Measurements from ENCODE around the gene SCP2. TPM values are rescaled to one million over a fixed set of nuclear protein-coding genes. Genes with fewer than 3 reads are reported as not detected.

Gene SCP2
- total RNA-seq, 1 experiment from 2014 or later, result 97.5 TPM

- Histone ChIP-seq H3K9me3 (ENCODE audit: low read length) (no peaks in the 10 kb centered on the region), H3K4me2 (ENCODE audit: low read length) (no peak overlapping the region), H3K9ac (ENCODE audit: low read length) (no peak overlapping the region), H2AFZ (ENCODE audit: low read length) (no peak overlapping the region), H3F3A (ENCODE audit: low read length, unreplicated experiment) (no peaks in the 10 kb centered on the region), H4K20me1 (ENCODE audit: low read length) (no peaks in the 10 kb centered on the region), H3K27me3 (ENCODE audit: low read length) (no peaks in the 10 kb centered on the region), H3K27ac (ENCODE audit: low read length) (no peak overlapping the region), H3K9me2 (replicated peaks; ENCODE audit: low read length) (no peaks in the 10 kb centered on the region), H3K36me3 (ENCODE audit: low read depth, low read length) (no peaks in the 10 kb centered on the region), H3K4me3 (ENCODE audit: low read length) (no peak overlapping the region), H3K4me1 (ENCODE audit: insufficient read depth, low read length) (peaks cover 23% of the 10 kb centered on the region), H3K79me2 (ENCODE audit: low read length) (no peaks in the 10 kb centered on the region)
- ATAC-seq, result no peak
- BruUV-seq (replicated peaks), result no TSS peak
- ChIA-PET CTCF (no interaction called here), POLR2A (ENCODE audit: unreplicated experiment) (no interaction called here)
- TF ChIP-seq EZH2 (IDR thresholded peaks at IDR 0.05; ENCODE audit: low read length, unreplicated experiment), result no peak
- no peak for TF ChIP-seq EZH2phosphoT487 (IDR thresholded peaks at IDR 0.05; ENCODE audit: borderline replicate concordance, low read length)
- TF ChIP-seq CTCF (conservative IDR thresholded peaks at IDR 0.05; ENCODE audit: low read depth, low read length), result no peak
- intact Hi-C loops (cut with micrococcal nuclease), result no loop called here
- no peak for DNase-seq
Measured at GRCh38 chr1:53088616-53089300, 161.7 kb downstream of the SCP2 start.

DNA sequence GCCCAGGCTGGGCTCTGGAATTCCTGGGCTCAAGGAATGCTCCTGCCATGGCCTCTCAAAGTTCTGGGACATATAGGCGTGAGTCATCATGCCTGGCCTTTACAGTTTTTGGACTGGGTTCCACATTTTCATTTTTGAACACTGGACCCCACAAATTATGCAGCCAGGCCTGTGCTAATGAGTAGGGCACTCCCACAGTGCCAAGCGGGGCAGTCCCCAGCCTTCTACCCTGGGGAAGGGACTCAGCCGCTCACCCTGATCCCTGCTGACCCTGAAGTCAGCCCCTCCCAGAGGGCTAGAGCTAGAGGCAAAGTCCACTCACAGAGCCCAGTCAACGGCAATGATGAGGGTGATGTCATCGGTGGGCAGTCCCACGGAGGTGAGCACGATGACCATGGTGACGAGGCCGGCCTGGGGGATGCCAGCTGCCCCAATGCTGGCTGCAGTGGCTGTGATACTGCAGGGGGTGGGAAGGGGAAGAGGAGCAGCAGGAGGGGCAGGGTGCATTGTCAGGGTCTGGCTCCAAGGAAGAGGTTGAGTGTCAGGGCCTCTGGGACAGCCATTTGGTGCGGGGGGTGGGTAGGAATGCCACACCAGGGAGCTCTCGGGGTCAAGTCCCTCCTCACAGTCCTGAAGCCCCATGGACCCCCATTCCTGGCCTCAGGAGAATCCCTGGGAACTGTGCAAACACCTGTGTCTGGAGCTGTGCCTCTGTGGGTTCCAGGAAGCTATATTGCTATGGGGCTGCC lies 162.6 kb downstream of the SCP2 start:
- Histone ChIP-seq H3K4me3 (ENCODE audit: low read length) (no peak overlapping the region), H3K79me2 (ENCODE audit: low read length) (no peaks in the 10 kb centered on the region), H3K36me3 (ENCODE audit: low read depth, low read length) (no peaks in the 10 kb centered on the region), H3K27ac (ENCODE audit: low read length) (no peak overlapping the region), H3K9me2 (replicated peaks; ENCODE audit: low read length) (no peaks in the 10 kb centered on the region), H3F3A (ENCODE audit: low read length, unreplicated experiment) (no peaks in the 10 kb centered on the region), H3K4me1 (ENCODE audit: insufficient read depth, low read length) (peaks cover 14% of the 10 kb centered on the region), H3K4me2 (ENCODE audit: low read length) (no peak overlapping the region), H3K9me3 (ENCODE audit: low read length) (no peaks in the 10 kb centered on the region), H4K20me1 (ENCODE audit: low read length) (no peaks in the 10 kb centered on the region), H3K27me3 (ENCODE audit: low read length) (no peaks in the 10 kb centered on the region), H3K9ac (ENCODE audit: low read length) (no peak overlapping the region), H2AFZ (ENCODE audit: low read length) (no peak overlapping the region)
- intact Hi-C loops (cut with micrococcal nuclease), result no loop called here
- ATAC-seq (no peak), DNase-seq (no peak)
- TF ChIP-seq EZH2phosphoT487 (IDR thresholded peaks at IDR 0.05; ENCODE audit: borderline replicate concordance, low read length) (no peak), CTCF (conservative IDR thresholded peaks at IDR 0.05; ENCODE audit: low read depth, low read length) (no peak), EZH2 (IDR thresholded peaks at IDR 0.05; ENCODE audit: low read length, unreplicated experiment) (no peak)
- ChIA-PET POLR2A (ENCODE audit: unreplicated experiment) (no interaction called here), CTCF (no interaction called here)
- BruUV-seq (replicated peaks), result no TSS peak

Measured in PC-3 (cell line).